BLaER1 treated with 17β-estradiol and CSF1 and Interleukin-3, amounts not matched to agents 10 nM and 100 nM (cell line): ENCODE measurements around the gene IGFALS.

Experiments
- H3K27ac ChIP-seq, 11 experiments: shearing (Covaris generic); formaldehyde crosslinking; 2 replicates each; pipeline ENCODE4 v1.8.1; 2022
- H3K27me3 ChIP-seq, 11 experiments: shearing (Covaris generic); formaldehyde crosslinking; 2 replicates each; pipeline ENCODE4 v1.8.1; 2022
- H3K36me3 ChIP-seq, 11 experiments: shearing (Covaris generic); formaldehyde crosslinking; 2 replicates each; pipeline ENCODE4 v1.8.1; 2022
- H3K4me1 ChIP-seq, 10 experiments: shearing (Covaris generic); formaldehyde crosslinking; 2 replicates each; pipeline ENCODE4 v1.8.1; 2022
- H3K4me2 ChIP-seq, 11 experiments: shearing (Covaris generic); formaldehyde crosslinking; 2 replicates each; pipeline ENCODE4 v1.8.1; 2022
- H3K4me3 ChIP-seq, 10 experiments: shearing (Covaris generic); formaldehyde crosslinking; 2 replicates each; pipeline ENCODE4 v1.8.1; 2022
- H3K9ac ChIP-seq, 11 experiments: shearing (Covaris generic); formaldehyde crosslinking; 2 replicates each; pipeline ENCODE4 v1.8.1; 2022
- H3K9me3 ChIP-seq, 11 experiments: shearing (Covaris generic); formaldehyde crosslinking; replicated peaks in 1 of 11; 2 replicates each; pipeline ENCODE4 v1.8.1; 2022
- H4K20me1 ChIP-seq, 11 experiments: shearing (Covaris generic); formaldehyde crosslinking; 2 replicates each; pipeline ENCODE4 v1.8.1; 2022
- Cebpa-rat ChIP-seq, 11 experiments: shearing (Covaris generic); IDR thresholded peaks; 2 replicates each; pipeline ENCODE4 v1.8.1; 2022

Gene IGFALS

DNA sequence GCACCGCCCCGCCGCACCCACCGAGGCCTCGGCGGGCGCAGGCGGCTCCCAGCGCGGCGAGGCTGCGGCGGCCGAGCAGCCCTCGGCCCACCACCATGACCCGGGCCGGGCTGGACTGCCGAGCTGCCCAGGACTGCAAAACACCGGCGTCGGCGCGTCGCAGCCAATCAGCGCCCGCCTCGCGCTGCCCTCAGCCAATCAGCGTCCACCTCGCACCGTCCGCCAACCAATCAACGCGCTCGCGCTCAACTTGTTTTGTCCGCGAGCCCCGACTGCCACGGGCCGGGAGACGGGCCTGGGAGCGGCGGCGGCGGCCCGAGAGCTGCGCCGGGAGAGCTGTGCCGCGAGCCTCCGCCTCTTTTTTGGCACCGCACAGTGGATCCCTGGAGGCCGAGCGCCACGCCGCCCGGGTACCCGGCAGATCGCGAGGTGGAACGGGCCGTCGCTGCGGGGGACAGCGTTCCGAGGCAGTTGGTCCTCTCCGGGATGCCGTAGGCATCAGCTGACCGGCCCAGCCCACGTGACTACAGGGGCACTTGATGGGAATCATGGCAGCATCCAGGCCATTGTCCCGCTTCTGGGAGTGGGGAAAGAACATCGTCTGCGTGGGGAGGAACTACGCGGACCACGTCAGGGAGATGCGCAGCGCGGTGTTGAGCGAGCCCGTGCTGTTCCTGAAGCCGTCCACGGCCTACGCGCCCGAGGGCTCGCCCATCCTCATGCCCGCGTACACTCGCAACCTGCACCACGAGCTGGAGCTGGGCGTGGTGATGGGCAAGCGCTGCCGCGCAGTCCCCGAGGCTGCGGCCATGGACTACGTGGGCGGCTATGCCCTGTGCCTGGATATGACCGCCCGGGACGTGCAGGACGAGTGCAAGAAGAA is 33.4 kb upstream of the IGFALS start, which contains the start of the genes FAHD1 and HAGH:
Gene FAHD1, plus strand, starts transcription at position 516 of the 883 bp plus-strand sequence. Its CDS starts 33 bp downstream, at position 549.
Gene HAGH, minus strand, starts transcription at position 135 of the 883 bp plus-strand sequence. Its CDS starts 38 bp downstream, at position 97.
- no peaks in the 10 kb centered on the region for H3K9me3 ChIP-seq
- H3K4me2 ChIP-seq = peak within 1 kb of the TSS; percentile 88 to 100 (median 97)
- H3K27me3 ChIP-seq = no peaks in the 10 kb centered on the region
- H3K4me3 ChIP-seq = peak within 1 kb of the TSS; percentile 73 to 96 (median 85)
- peaks cover 5 to 59% (median 27%) of the 10 kb centered on the region in 11 experiments; a peak in 16 of 22 replicates for H4K20me1 ChIP-seq
- peaks cover 32 to 54% (median 34%) of the 10 kb centered on the region in 10 experiments for H3K4me1 ChIP-seq
- TF ChIP-seq Cebpa-rat (IDR thresholded peaks at IDR 0.05) = no peak
- H3K27ac ChIP-seq = peak within 1 kb of the TSS; percentile 54 to 91 (median 79)
- H3K9ac ChIP-seq = peak within 1 kb of the TSS; percentile 81 to 91 (median 86)
- H3K36me3 ChIP-seq = peaks cover 17 to 40% (median 27%) of the 10 kb centered on the region in 11 experiments; a peak in 20 of 22 replicates

DNA sequence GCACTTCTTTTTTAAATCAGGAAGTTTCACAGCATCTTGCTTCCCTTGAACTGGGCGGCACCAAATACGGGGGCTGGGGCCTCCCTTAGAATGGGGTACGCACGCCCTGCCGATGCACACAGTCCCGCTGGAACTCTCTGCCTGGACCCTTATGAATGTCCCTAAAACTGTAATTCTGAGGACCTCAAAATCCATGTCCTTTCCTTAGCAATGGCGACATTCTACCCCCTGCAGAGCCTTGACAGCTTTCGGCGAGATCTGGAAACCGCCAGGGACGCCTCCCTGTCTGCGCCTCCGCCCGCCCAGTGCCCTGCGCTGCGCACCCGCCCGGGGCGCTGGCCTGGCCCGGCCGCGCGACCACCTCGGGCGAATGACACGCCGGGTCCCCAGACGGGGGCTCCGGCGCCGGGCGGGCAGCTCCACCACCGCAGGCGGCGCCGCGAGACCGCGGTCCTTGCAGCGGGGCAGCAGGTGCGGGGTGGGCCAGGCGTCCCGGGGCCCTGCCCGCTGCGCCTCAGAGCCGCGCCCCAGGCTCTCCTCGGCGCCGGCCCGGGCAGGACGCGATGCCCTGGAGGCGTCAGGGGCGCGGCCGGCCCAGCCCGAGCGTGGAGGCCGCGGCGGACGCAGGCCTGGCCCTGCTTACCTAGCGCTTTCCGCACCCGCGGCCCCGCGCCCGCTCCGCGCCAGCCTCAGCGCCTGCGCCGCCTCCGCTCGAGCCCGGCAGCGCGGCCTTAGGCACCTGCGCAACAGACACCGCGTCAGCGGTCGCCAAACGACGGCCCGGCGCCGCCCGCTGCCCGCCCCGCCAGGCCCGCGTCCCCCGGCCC is 32.6 kb upstream of the IGFALS start:
- Histone ChIP-seq H3K9ac (peak overlapping the region; percentile 81 to 91 (median 86)), H3K4me2 (peak overlapping the region; percentile 87 to 100 (median 97)), H4K20me1 (peaks cover 5 to 55% (median 27%) of the 10 kb centered on the region in 11 experiments; a peak in 16 of 22 replicates), H3K9me3 (no peaks in the 10 kb centered on the region), H3K4me3 (peak overlapping the region; percentile 73 to 96 (median 85)), H3K4me1 (peaks cover 32 to 54% (median 34%) of the 10 kb centered on the region in 10 experiments), H3K36me3 (peaks cover 23 to 43% (median 29%) of the 10 kb centered on the region in 11 experiments; a peak in 20 of 22 replicates), H3K27me3 (no peaks in the 10 kb centered on the region), H3K27ac (peak overlapping the region; percentile 54 to 91 (median 79); a peak in 21 of 22 replicates)
- no peak for TF ChIP-seq Cebpa-rat (IDR thresholded peaks at IDR 0.05)

DNA sequence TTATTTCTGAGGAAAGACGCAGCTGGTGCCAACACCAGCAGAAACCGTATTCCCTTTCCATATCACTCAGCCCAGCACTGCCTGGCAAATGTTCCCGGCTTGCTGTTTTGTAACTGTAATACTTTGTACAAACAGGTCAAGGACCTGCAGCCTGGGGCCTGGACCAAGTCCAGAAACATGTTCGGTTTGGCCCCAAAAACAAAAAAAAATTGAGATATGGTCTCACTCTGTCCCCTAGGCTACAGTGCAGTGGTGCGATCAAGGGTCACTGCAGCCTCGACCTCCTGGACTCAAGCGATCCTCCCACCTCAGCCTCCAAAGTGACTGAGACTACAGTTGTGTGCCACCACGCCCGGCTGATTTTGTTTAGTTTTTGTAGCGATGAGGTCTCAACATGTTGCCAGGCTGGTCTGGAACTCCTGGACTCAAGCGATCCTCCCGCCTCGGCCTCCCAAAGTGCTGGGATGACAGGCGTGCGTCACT is 31.9 kb upstream of the IGFALS start:
- H3K4me2 ChIP-seq = peak overlapping the region; percentile 87 to 100 (median 97)
- H3K9ac ChIP-seq = peak overlapping the region; percentile 81 to 91 (median 86); a peak in 20 of 22 replicates
- H3K4me3 ChIP-seq = peak overlapping the region; percentile 73 to 96 (median 85)
- H3K36me3 ChIP-seq = peaks cover 22 to 43% (median 30%) of the 10 kb centered on the region in 11 experiments; a peak in 20 of 22 replicates
- H3K27me3 ChIP-seq = no peaks in the 10 kb centered on the region
- H3K9me3 ChIP-seq = no peaks in the 10 kb centered on the region
- H4K20me1 ChIP-seq = peaks cover 5 to 54% (median 31%) of the 10 kb centered on the region in 11 experiments; a peak in 16 of 22 replicates
- H3K27ac ChIP-seq = peak overlapping the region in 2 of 11 experiments; percentile 80 to 88; a peak in 4 of 22 replicates
- no peak for TF ChIP-seq Cebpa-rat (IDR thresholded peaks at IDR 0.05)
- peaks cover 32 to 51% (median 34%) of the 10 kb centered on the region in 10 experiments for H3K4me1 ChIP-seq

DNA sequence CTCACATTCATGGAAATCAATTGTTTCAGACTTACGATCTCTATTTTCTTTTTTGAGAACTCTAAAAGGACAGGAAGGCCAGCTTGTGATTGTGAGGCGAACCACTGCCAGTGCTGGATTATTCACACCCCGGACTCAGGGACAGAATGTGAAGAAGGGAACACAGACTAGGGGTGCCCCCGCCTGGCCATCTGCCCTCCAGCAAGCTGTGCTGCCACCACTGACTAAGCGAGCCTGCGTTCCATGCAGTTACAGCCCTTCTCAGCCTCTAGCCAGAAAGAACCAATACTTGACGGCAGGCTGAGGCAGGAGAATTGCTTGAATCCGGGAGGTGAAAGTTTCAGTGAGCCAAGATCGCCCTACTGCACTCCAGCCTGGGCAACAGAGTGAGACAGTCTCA is 30.3 kb upstream of the IGFALS start:
- Histone ChIP-seq H3K36me3 (peaks cover 11 to 43% (median 34%) of the 10 kb centered on the region in 11 experiments; a peak in 19 of 22 replicates), H3K4me3 (no peak overlapping the region), H4K20me1 (peaks cover 5 to 54% (median 25%) of the 10 kb centered on the region in 11 experiments; a peak in 16 of 22 replicates), H3K4me1 (peaks cover 25 to 35% (median 27%) of the 10 kb centered on the region in 10 experiments), H3K27ac (no peak overlapping the region), H3K27me3 (no peaks in the 10 kb centered on the region), H3K9me3 (no peaks in the 10 kb centered on the region), H3K9ac (peak overlapping the region in 5 of 11 experiments; percentile 2 to 65 (median 39); a peak in 4 of 22 replicates), H3K4me2 (peak overlapping the region in 2 of 11 experiments; percentile 87 to 97; a peak in 2 of 22 replicates)
- TF ChIP-seq Cebpa-rat (IDR thresholded peaks at IDR 0.05) = no peak

GRCh38 chr16:1822801-1823200 is 29.3 kb upstream of the IGFALS start:
- Histone ChIP-seq H3K4me1 (peaks cover 15 to 25% (median 17%) of the 10 kb centered on the region in 10 experiments), H3K36me3 (peaks cover 11 to 53% (median 41%) of the 10 kb centered on the region in 11 experiments; a peak in 19 of 22 replicates), H3K4me2 (no peak overlapping the region), H4K20me1 (peaks cover 0 to 55% (median 27%) of the 10 kb centered on the region in 11 experiments; a peak in 14 of 22 replicates), H3K4me3 (no peak overlapping the region), H3K9ac (peak overlapping the region in 1 of 11 experiments; percentile 23; a peak in 1 of 22 replicates), H3K9me3 (no peaks in the 10 kb centered on the region), H3K27me3 (no peaks in the 10 kb centered on the region), H3K27ac (no peak overlapping the region)
- TF ChIP-seq Cebpa-rat (IDR thresholded peaks at IDR 0.05) = no peak

- Histone ChIP-seq H3K27ac (no peak overlapping the region), H3K9ac (peak overlapping the region in 3 of 11 experiments; percentile 23 to 58 (median 24); a peak in 2 of 22 replicates), H3K4me3 (no peak overlapping the region), H3K27me3 (no peaks in the 10 kb centered on the region), H3K4me1 (peaks cover 11 to 24% (median 13%) of the 10 kb centered on the region in 10 experiments), H3K4me2 (no peak overlapping the region), H4K20me1 (peaks cover 0 to 63% (median 21%) of the 10 kb centered on the region in 11 experiments; a peak in 14 of 22 replicates), H3K36me3 (peaks cover 11 to 60% (median 49%) of the 10 kb centered on the region in 11 experiments; a peak in 21 of 22 replicates), H3K9me3 (no peaks in the 10 kb centered on the region)
- no peak for TF ChIP-seq Cebpa-rat (IDR thresholded peaks at IDR 0.05)
These were observed 28.5 kb upstream of the IGFALS start for GRCh38 chr16:1821861-1822611.

- no peak overlapping the region for H3K4me2 ChIP-seq
- H3K9me3 ChIP-seq = no peaks in the 10 kb centered on the region
- TF ChIP-seq Cebpa-rat (IDR thresholded peaks at IDR 0.05) = no peak
- peaks cover 9 to 24% (median 12%) of the 10 kb centered on the region in 10 experiments for H3K4me1 ChIP-seq
- H3K27me3 ChIP-seq = no peaks in the 10 kb centered on the region
- H3K27ac ChIP-seq = no peak overlapping the region
- no peak overlapping the region for H3K4me3 ChIP-seq
- H3K9ac ChIP-seq = no peak overlapping the region; a peak in 1 of 22 replicates
- H3K36me3 ChIP-seq = peaks cover 21 to 71% (median 60%) of the 10 kb centered on the region in 11 experiments
- H4K20me1 ChIP-seq = peaks cover 0 to 72% (median 20%) of the 10 kb centered on the region in 11 experiments; a peak in 15 of 22 replicates
These were observed 27.4 kb upstream of the IGFALS start for GRCh38 chr16:1820946-1821290.
